Muscle layer of colon (tissue), 2 donors: ENCODE results near the gene SCYL3.
A peak's percentile ranks its signal among the peaks of the same experiment; 100 is the strongest.

Experiments used
- H3K27ac ChIP-seq: one replicate; pipeline ENCODE4 v1.7.0; 2013; ENCODE audit warnings: low read depth, mild to moderate bottlenecking, low read length, moderate library complexity
- H3K27me3 ChIP-seq, 2 donors: one replicate each; pipeline ENCODE4 v1.7.0; 2013; ENCODE audit warnings: low read length in 2 of 2, mild to moderate bottlenecking in 2 of 2; ENCODE audit not compliant: insufficient read depth in 2 of 2, control insufficient read depth in 1 of 2
- H3K36me3 ChIP-seq: one replicate; pipeline ENCODE4 v1.7.0; 2013; ENCODE audit warnings: mild to moderate bottlenecking, low read length; ENCODE audit not compliant: insufficient read depth
- H3K4me1 ChIP-seq: one replicate; pipeline ENCODE4 v1.7.0; 2013; ENCODE audit warnings: mild to moderate bottlenecking, low read length; ENCODE audit not compliant: insufficient read depth
- H3K4me3 ChIP-seq, 2 donors: one replicate each; pipeline ENCODE4 v1.7.0; 2013; ENCODE audit warnings: low read length in 2 of 2, low read depth in 1 of 2, mild to moderate bottlenecking in 1 of 2, moderate library complexity in 1 of 2
- H3K9ac ChIP-seq: one replicate; pipeline ENCODE4 v1.7.0; 2013; ENCODE audit warnings: low read length
- H3K9me3 ChIP-seq: one replicate; pipeline ENCODE4 v1.7.0; 2013; ENCODE audit warnings: mild to moderate bottlenecking, low read length
- donor health status: abdominal sarcoma.
- donor health status: Adenocarcinoma of cecum.

Gene SCYL3

DNA sequence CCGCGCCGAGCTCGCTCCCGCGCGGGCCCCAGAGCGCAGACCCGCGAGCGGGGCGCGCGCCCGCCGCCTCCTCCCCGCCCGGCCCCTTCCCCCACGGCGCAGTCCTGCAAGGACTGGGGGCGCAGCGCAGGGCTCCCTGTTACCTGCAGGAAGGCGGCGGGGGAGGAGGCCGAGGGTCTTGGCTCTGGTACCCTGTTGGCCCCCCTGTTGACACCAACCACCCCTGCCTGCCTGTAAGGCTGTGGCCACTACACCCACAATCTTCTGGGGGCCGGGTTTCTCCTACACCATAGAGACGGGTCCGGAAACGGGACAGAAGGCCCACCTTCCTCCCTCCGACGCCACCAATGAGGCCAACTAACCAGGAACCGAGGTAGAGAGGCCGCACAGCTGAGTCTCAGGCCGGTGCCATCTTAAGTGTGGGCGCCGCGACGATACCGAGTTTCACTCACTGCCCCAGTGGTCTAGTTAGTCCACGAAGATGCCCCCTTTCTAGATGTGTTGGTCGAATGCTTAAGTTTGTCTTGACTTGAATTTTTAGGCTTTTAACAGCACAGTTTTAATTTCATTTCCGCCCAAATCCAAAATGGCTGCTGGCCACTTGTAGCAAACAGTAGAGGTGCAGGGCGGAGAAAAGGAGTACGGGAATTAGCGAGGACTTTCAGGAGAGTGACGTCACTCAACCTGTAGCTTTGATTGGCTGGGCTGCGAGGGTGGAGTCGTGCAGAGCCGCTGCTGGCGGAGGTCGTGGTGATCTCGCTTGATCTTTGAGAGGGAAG, at the start of gene SCYL3:
Gene SCYL3 (minus strand): TSS at position 252 of the 779 bp plus-strand sequence. CDS start 5,056 bp downstream, outside the sequence.
- Histone ChIP-seq H3K4me3 (peak within 1 kb of the TSS; percentile 62 to 72), H3K36me3 (no peaks in the 10 kb centered on the region), H3K4me1 (peaks cover 14% of the 10 kb centered on the region), H3K27ac (peak within 1 kb of the TSS; percentile 45), H3K27me3 (no peaks in the 10 kb centered on the region), H3K9ac (peak within 1 kb of the TSS; percentile 77), H3K9me3 (no peaks in the 10 kb centered on the region)

DNA sequence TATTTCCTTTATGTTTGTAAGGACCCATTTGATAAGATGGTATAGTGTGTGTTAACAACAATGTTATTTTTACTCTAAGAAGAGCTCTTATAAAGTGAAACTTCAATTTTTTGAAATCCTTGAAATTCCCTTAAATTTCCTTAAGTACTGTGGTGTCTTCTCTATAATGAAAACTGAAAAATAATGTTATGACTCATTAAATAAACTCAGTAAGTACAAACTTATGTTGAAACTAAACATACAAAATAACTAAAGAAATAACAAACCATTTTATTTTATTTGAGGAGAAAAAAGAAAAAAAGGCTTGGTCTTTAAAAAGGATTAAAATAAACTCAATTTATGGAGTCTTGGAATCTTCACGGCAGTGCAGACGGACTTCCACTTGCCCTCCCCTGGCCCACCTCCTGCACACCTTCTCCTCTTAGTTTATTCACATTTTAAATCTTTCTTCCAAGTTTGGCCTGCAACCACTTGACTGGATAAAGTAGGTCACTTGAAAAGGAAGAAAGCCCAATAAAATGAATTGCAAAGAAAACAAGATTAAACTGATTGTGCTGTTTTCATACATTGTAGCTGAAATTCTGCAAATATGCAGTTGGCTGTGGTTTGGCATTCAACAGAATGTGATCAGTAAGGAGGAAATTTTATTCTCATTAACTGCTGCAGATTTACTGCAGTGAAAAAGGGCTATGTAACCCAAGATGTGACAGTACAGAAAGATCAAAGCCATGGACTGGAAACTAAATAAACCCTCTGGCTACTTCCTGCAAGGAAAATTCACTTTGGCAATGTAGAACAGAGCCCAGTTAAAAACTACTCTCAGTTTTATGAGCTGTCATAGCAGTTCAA, 48.5 kb upstream of the SCYL3 start:
- Histone ChIP-seq H3K27ac (no peak overlapping the region), H3K4me1 (peaks cover 5% of the 10 kb centered on the region), H3K4me3 (no peak overlapping the region), H3K9ac (no peak overlapping the region), H3K27me3 (no peaks in the 10 kb centered on the region), H3K9me3 (no peaks in the 10 kb centered on the region), H3K36me3 (no peaks in the 10 kb centered on the region)

- no peak overlapping the region for H3K9ac ChIP-seq
- H3K4me3 ChIP-seq: no peak overlapping the region
- no peaks in the 10 kb centered on the region for H3K36me3 ChIP-seq
- no peaks in the 10 kb centered on the region for H3K9me3 ChIP-seq
- H3K27ac ChIP-seq: no peak overlapping the region
- H3K4me1 ChIP-seq: peaks cover 7% of the 10 kb centered on the region
- H3K27me3 ChIP-seq: no peaks in the 10 kb centered on the region
Measured at GRCh38 chr1:169933984-169934725, 40.5 kb upstream of the SCYL3 start.

DNA sequence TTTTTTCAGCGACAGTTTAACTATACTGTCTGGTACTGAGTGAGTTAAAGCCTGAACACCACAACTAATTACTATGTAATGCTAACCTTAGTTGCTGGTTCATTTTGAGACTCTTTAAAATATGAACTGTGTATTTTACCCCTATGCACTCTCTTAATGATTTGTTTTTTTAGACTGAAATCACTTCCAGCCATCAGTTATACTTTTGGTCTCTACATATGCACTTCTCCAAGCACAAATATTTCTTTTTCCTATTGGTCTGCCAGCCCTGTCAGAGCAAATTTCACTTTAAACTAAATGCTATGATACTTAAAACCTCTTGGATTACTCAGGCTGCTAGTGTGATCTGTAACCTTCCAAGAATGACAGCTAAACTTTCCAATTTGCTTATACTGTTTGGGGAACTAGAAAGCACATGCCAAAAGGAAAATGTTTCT, 38.1 kb upstream of the SCYL3 start:
- H3K27ac ChIP-seq: no peak overlapping the region

GRCh38 chr1:169929210-169929526, 35.5 kb upstream of the SCYL3 start:
- Histone ChIP-seq H3K4me1 (peaks cover 7% of the 10 kb centered on the region), H3K27ac (no peak overlapping the region), H3K4me3 (no peak overlapping the region), H3K9ac (no peak overlapping the region), H3K36me3 (no peaks in the 10 kb centered on the region), H3K9me3 (no peaks in the 10 kb centered on the region), H3K27me3 (no peaks in the 10 kb centered on the region)

More for the DNA sequence above, 38.1 kb upstream of the SCYL3 start:
- no peak overlapping the region for H3K4me3 ChIP-seq
- H3K9me3 ChIP-seq: no peaks in the 10 kb centered on the region
- H3K36me3 ChIP-seq: no peaks in the 10 kb centered on the region
- peaks cover 7% of the 10 kb centered on the region for H3K4me1 ChIP-seq
- H3K27me3 ChIP-seq: no peaks in the 10 kb centered on the region
- no peak overlapping the region for H3K9ac ChIP-seq

DNA sequence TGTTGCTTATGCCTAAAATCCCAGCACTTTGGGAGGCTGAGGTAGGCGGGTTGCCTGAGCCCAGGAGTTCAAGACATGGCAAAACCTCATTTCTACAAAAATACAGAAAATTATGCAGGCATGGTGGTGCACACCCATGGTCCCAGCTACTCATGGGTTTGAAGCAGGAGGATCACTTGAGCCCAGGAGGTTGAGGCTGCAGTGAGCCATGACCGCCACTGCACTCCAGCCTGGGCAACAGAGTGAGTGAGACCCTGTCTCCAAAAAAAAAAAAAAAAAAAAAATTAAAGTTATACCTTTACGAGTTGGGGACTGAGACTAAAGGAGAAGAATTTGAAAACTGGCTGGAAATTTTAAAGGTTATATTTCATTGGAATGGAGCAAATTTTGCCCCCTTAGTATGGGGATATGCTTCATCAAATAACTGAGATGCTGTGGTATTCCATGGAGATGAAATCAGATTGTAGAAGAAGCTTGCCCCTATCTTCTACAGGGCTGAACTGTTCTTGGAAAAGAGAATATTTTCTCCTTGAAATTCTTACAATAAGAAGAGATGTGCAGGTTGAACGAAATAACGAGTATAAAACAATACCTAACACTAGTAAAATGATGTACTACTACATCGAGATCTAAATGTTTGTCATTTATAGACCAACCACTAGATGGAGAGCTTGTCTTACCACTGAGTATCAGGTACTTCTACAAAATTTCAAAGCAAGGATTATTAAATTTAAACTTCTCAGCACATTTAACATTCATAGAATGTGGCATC, 34.9 kb upstream of the SCYL3 start:
- Histone ChIP-seq H3K9me3 (no peaks in the 10 kb centered on the region), H3K27ac (no peak overlapping the region), H3K9ac (no peak overlapping the region), H3K27me3 (no peaks in the 10 kb centered on the region), H3K4me1 (peaks cover 7% of the 10 kb centered on the region), H3K36me3 (no peaks in the 10 kb centered on the region), H3K4me3 (no peak overlapping the region)

DNA sequence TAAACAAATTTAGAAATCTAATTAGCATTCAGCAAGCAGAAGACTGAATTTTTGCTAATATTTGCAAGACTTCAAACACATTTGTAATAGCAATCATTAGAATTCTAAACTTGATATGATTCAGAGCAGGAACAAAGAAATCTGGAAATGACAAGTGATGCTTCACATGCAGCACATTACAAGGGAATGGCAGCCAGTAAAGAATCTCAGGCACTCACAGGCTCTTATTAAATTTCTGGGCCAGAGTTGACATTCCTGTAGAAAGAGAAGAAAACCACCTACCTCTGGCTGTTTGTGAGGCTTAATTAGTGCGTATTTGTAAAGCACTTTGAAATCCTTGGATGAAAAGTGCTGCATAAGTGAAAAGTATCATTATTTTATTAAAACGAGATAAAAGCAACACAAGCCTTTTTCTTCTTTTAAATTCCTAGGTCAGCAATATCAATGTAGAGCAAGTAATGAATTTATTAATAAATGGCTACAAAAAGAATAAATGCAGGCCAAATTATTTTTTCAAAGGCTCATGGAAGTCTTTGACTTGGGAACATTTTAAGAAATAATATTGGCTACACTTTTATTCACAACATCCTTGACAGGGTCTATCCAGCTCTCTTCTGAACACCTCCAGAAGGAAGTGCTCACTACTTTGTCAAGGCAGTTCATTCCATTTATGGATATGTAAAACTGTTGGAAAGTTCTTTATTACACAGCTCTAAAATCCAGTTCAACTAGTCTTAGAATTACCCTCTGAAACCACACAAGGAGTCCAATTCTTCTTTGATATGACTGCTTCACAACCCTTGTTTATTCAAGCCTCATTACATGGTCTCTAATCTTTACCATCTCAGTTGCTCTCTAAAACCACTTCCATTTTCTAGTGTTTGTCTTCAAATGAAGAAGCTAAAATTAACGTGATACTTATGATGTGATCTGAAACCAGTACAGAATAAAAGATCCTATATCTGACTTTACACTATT, 32.1 kb upstream of the SCYL3 start:
- no peaks in the 10 kb centered on the region for H3K27me3 ChIP-seq
- no peak overlapping the region for H3K27ac ChIP-seq
- H3K9me3 ChIP-seq: no peaks in the 10 kb centered on the region

DNA sequence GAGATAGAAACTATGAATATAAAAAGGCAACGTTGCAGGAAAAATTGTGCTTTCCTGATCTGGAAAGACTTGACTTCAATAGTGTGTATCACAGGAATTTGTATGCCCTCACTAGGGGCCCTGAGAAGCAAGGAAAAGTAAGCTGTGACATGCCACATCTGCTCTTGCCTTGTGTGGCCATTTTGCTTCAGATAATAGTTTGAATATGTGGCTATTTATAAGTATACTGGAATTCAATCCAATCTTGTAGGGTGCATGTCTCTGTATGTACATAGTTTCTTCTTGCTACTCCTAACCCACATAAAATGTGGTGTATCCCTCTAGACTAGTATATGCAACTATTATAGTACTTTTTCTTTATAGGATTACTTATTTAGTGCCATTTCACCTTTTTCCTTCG, 31.1 kb upstream of the SCYL3 start:
- H3K9me3 ChIP-seq: no peaks in the 10 kb centered on the region
- H3K27ac ChIP-seq: no peak overlapping the region
- no peak overlapping the region for H3K4me3 ChIP-seq
- H3K4me1 ChIP-seq: no peaks in the 10 kb centered on the region
- H3K36me3 ChIP-seq: peaks cover 5% of the 10 kb centered on the region
- no peak overlapping the region for H3K9ac ChIP-seq
- H3K27me3 ChIP-seq: no peaks in the 10 kb centered on the region

More for the DNA sequence above, 32.1 kb upstream of the SCYL3 start:
- no peak overlapping the region for H3K9ac ChIP-seq
- no peak overlapping the region for H3K4me3 ChIP-seq
- no peaks in the 10 kb centered on the region for H3K4me1 ChIP-seq
- peaks cover under 1% of the 10 kb centered on the region for H3K36me3 ChIP-seq

- Histone ChIP-seq H3K9ac (no peak overlapping the region), H3K27ac (no peak overlapping the region), H3K4me1 (no peaks in the 10 kb centered on the region), H3K27me3 (no peaks in the 10 kb centered on the region), H3K9me3 (no peaks in the 10 kb centered on the region), H3K4me3 (no peak overlapping the region), H3K36me3 (peaks cover 10% of the 10 kb centered on the region)
Measured at GRCh38 chr1:169924063-169924462, 30.4 kb upstream of the SCYL3 start.

DNA sequence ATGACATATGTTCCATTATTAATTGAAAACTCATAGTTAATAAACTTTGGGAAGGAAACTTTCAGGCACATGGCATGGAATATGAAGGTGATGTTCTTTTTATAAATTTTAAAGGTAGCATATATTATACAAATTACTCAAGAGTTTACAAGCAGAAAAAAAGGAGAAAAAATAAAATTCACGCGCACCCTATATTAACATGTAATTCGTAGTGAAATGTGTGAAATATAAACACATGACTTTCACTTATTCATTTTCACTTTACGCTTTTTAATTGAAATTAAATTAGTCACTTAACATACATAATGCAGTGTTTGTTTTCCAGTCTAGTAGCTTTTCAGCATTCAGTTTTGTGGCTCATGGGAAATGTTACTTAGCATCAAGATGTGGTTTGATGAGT, 27.4 kb upstream of the SCYL3 start:
- H3K9me3 ChIP-seq: no peaks in the 10 kb centered on the region

More for the DNA sequence above, 27.4 kb upstream of the SCYL3 start:
- H3K9ac ChIP-seq: no peak overlapping the region
- H3K27me3 ChIP-seq: no peaks in the 10 kb centered on the region
- no peak overlapping the region for H3K4me3 ChIP-seq
- H3K27ac ChIP-seq: no peak overlapping the region
- no peaks in the 10 kb centered on the region for H3K4me1 ChIP-seq
- H3K36me3 ChIP-seq: peaks cover 11% of the 10 kb centered on the region
